Measurements from ENCODE around the gene HMGA1.

Gene HMGA1

GRCh38 chr6:34239893-34240292 is 3.2 kb downstream of the HMGA1 start:
- in situ Hi-C loops (cut with MboI; ENCODE audit: low sequenced_read_pairs), result loop anchor here (10.0 kb wide), 1 partner anchor 175 kb away; no protein-coding TSS in a partner anchor

- in situ Hi-C loops (cut with MboI; ENCODE audit: low sequenced_read_pairs), result loop anchor here (10.0 kb wide), 1 partner anchor 174 kb away; no protein-coding TSS in a partner anchor
Observed at GRCh38 chr6:34240329-34241248, 3.9 kb downstream of the HMGA1 start.

- in situ Hi-C loops (cut with MboI; ENCODE audit: low sequenced_read_pairs), result loop anchor here (10.0 kb wide), 1 partner anchor 173 kb away; no protein-coding TSS in a partner anchor
Observed at GRCh38 chr6:34241351-34242215, 4.9 kb downstream of the HMGA1 start.

- in situ Hi-C loops (cut with MboI; ENCODE audit: low sequenced_read_pairs), result loop anchor here (10.0 kb wide), 1 partner anchor 172 kb away; no protein-coding TSS in a partner anchor
Observed at GRCh38 chr6:34242252-34243130, 5.8 kb downstream of the HMGA1 start.

GRCh38 chr6:34243131-34243771 is 6.6 kb downstream of the HMGA1 start:
- in situ Hi-C loops (cut with MboI; ENCODE audit: low sequenced_read_pairs), result loop anchor here (10.0 kb wide), 1 partner anchor 172 kb away; no protein-coding TSS in a partner anchor

- in situ Hi-C loops (cut with MboI; ENCODE audit: low sequenced_read_pairs), result loop anchor here (10.0 kb wide), 1 partner anchor 171 kb away; no protein-coding TSS in a partner anchor
Observed at GRCh38 chr6:34243901-34244884, 7.5 kb downstream of the HMGA1 start.

GRCh38 chr6:34245032-34245760 is 8.5 kb downstream of the HMGA1 start:
- in situ Hi-C loops (cut with MboI; ENCODE audit: low sequenced_read_pairs), result loop anchor here (10.0 kb wide), 1 partner anchor 170 kb away; no protein-coding TSS in a partner anchor

GRCh38 chr6:34245761-34246140 is 9.1 kb downstream of the HMGA1 start:
- in situ Hi-C loops (cut with MboI; ENCODE audit: low sequenced_read_pairs), result loop anchor here (10.0 kb wide), 1 partner anchor 169 kb away; no protein-coding TSS in a partner anchor

- in situ Hi-C loops (cut with MboI; ENCODE audit: low sequenced_read_pairs), result loop anchor here (10.0 kb wide), 1 partner anchor 169 kb away; no protein-coding TSS in a partner anchor
Observed at GRCh38 chr6:34246249-34246562, 9.5 kb downstream of the HMGA1 start.

- in situ Hi-C loops (cut with MboI; ENCODE audit: low sequenced_read_pairs), result loop anchor here (10.0 kb wide), 1 partner anchor 168 kb away; no protein-coding TSS in a partner anchor
Observed at GRCh38 chr6:34246563-34247391, 10.1 kb downstream of the HMGA1 start.

GRCh38 chr6:34247481-34248197 is 11.0 kb downstream of the HMGA1 start:
- in situ Hi-C loops (cut with MboI; ENCODE audit: low sequenced_read_pairs), result loop anchor here (10.0 kb wide), 1 partner anchor 167 kb away; no protein-coding TSS in a partner anchor

- in situ Hi-C loops (cut with MboI; ENCODE audit: low sequenced_read_pairs), result loop anchor here (10.0 kb wide), 1 partner anchor 167 kb away; no protein-coding TSS in a partner anchor
Observed at GRCh38 chr6:34248198-34248726, 11.6 kb downstream of the HMGA1 start.

GRCh38 chr6:34248727-34249468 is 12.2 kb downstream of the HMGA1 start, which contains the start of gene SMIM29:
SMIM29 (minus strand) TSS chr6:34249006; CDS start chr6:34247791, 1,215 bp downstream.
- in situ Hi-C loops (cut with MboI; ENCODE audit: low sequenced_read_pairs), result loop anchor here (10.0 kb wide), 1 partner anchor 166 kb away; no protein-coding TSS in a partner anchor

GRCh38 chr6:34249469-34250261 is 13.0 kb downstream of the HMGA1 start:
- in situ Hi-C loops (cut with MboI; ENCODE audit: low sequenced_read_pairs), result loop anchor here (10.0 kb wide), 1 partner anchor 165 kb away; no protein-coding TSS in a partner anchor
